Right atrium auricular region (tissue), 2 donors: Measurements from ENCODE around the gene HSPBP1. TPM values are rescaled to one million over a fixed set of nuclear protein-coding genes. Genes with fewer than 3 reads are reported as not detected.

Source experiments
- DNase-seq: peaks from one replicate; pipeline ENCODE4 v3.0.0-alpha.2; 2019; ENCODE audit warnings: low spot score
- H3K27ac ChIP-seq, 2 donors: fragments of 200-600 bp; sonication (generic); 1 replicate in 1 of 2; 2 replicates in 1 of 2; pipeline ENCODE4 v1.5.1; 2016 to 2019
- H3K27me3 ChIP-seq, 2 donors: fragments of 200-600 bp; sonication (generic); one replicate each; pipeline versions ENCODE4 v1.5.1 to v1.6.0; 2017 to 2019
- H3K36me3 ChIP-seq: fragments of 200-600 bp; sonication (generic); one replicate; pipeline ENCODE4 v1.5.1; 2016
- H3K4me1 ChIP-seq, 2 donors: fragments of 200-600 bp; sonication (generic); one replicate each; pipeline versions ENCODE4 v1.5.1 to v1.6.0; 2017 to 2019
- H3K4me3 ChIP-seq, 2 donors: fragments of 200-600 bp; sonication (generic); 1 replicate in 1 of 2; 2 replicates in 1 of 2; pipeline ENCODE4 v1.5.1; 2017 to 2019; ENCODE audit warnings: mild to moderate bottlenecking in 1 of 2, moderate library complexity in 1 of 2
- H3K9me3 ChIP-seq, 2 donors: fragments of 200-600 bp; sonication (generic); one replicate each; pipeline ENCODE4 v1.5.1; 2019
- total RNA-seq, 2 donors: library from RNA; depleted of rRNA; stranded (reverse); fragments of >200 nt; gene quantifications; one replicate each; pipeline ENCODE4 v1.1.0, GENCODE V29; 2016
- TF ChIP-seq, protein P1 (sequence below), 2 donors: fragments of 200-600 bp; sonication (generic); IDR thresholded peaks; one replicate each; pipeline ENCODE4 v1.5.1; 2019; ENCODE audit warnings: antibody characterized with exemption in 2 of 2

Gene HSPBP1
- total RNA-seq, 2 donors from 2014 or later = 29.6 to 35.8 TPM

DNA sequence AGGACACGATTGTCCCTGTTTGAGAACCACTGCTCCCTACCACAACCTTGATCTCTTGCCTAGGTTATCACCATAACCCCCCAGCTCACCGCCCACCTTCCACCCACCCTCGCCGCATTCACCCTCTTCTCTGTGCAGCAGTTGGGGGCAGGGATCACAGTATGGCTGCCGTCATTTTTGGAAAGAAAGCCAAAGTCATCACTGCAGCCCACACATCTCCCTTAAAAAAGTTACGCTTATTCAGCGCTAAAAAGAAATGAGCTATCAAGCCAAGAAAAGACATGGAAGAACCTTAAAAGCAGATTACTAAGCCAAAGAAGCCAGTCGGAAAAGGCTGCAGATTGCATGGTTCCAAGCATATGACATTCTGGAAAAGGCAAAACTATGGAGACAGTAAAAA lies 10.6 kb downstream of the HSPBP1 start:
- peaks cover 23% of the 10 kb centered on the region for H3K36me3 ChIP-seq

DNA sequence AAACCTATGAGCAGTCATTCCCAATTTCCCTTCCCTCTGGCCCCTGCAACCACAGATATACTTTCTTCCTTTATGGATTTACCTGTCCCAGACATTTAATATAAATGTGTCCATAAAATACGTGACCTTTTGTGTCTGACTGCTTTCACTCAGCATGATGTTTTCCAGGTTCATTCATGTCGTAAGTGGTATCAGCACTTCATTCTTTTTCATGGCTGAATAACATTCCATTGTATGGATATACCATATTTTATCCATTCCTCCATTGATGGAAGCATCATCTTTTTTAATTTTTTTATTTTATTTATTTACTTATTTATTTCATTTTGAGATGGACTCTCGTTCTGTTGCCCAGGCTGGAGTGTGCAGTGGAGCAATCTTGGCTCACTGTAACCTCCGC lies 13.1 kb downstream of the HSPBP1 start:
- Histone ChIP-seq H3K27ac (no peak overlapping the region), H3K27me3 (no peaks in the 10 kb centered on the region), H3K36me3 (no peaks in the 10 kb centered on the region), H3K4me1 (no peaks in the 10 kb centered on the region), H3K9me3 (no peaks in the 10 kb centered on the region), H3K4me3 (no peak overlapping the region)
- no peak for DNase-seq
- TF ChIP-seq, protein P1, sequence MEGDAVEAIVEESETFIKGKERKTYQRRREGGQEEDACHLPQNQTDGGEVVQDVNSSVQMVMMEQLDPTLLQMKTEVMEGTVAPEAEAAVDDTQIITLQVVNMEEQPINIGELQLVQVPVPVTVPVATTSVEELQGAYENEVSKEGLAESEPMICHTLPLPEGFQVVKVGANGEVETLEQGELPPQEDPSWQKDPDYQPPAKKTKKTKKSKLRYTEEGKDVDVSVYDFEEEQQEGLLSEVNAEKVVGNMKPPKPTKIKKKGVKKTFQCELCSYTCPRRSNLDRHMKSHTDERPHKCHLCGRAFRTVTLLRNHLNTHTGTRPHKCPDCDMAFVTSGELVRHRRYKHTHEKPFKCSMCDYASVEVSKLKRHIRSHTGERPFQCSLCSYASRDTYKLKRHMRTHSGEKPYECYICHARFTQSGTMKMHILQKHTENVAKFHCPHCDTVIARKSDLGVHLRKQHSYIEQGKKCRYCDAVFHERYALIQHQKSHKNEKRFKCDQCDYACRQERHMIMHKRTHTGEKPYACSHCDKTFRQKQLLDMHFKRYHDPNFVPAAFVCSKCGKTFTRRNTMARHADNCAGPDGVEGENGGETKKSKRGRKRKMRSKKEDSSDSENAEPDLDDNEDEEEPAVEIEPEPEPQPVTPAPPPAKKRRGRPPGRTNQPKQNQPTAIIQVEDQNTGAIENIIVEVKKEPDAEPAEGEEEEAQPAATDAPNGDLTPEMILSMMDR (IDR thresholded peaks at IDR 0.05) = no peak

More for the DNA sequence above, 10.6 kb downstream of the HSPBP1 start:
- Histone ChIP-seq H3K4me1 (no peaks in the 10 kb centered on the region), H3K27me3 (no peaks in the 10 kb centered on the region), H3K4me3 (no peak overlapping the region), H3K9me3 (no peaks in the 10 kb centered on the region), H3K27ac (no peak overlapping the region)
- TF ChIP-seq, protein P1 (IDR thresholded peaks at IDR 0.05) = no peak
- no peak for DNase-seq

DNA sequence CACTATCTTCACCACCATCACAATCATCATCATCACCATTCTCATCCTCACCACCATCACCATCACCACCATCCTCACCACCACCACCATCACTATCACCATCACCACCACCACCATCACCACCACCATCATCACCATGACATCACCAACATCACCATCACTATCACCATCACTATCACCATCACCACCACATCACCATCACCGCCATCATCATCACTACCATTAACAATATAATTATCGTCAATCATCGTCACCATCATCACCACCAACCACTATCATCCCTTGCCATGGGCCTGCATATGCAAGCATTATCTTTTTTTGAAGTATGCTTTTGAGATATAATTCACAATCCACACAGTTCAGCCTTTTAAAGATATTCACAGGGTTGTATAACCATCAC lies 13.5 kb downstream of the HSPBP1 start:
- no peak for DNase-seq
- no peak overlapping the region for H3K4me3 ChIP-seq
- TF ChIP-seq, protein P1 (IDR thresholded peaks at IDR 0.05) = no peak
- H3K27me3 ChIP-seq = no peaks in the 10 kb centered on the region
- no peaks in the 10 kb centered on the region for H3K36me3 ChIP-seq
- H3K27ac ChIP-seq = no peak overlapping the region
- no peaks in the 10 kb centered on the region for H3K4me1 ChIP-seq
- H3K9me3 ChIP-seq = no peaks in the 10 kb centered on the region

DNA sequence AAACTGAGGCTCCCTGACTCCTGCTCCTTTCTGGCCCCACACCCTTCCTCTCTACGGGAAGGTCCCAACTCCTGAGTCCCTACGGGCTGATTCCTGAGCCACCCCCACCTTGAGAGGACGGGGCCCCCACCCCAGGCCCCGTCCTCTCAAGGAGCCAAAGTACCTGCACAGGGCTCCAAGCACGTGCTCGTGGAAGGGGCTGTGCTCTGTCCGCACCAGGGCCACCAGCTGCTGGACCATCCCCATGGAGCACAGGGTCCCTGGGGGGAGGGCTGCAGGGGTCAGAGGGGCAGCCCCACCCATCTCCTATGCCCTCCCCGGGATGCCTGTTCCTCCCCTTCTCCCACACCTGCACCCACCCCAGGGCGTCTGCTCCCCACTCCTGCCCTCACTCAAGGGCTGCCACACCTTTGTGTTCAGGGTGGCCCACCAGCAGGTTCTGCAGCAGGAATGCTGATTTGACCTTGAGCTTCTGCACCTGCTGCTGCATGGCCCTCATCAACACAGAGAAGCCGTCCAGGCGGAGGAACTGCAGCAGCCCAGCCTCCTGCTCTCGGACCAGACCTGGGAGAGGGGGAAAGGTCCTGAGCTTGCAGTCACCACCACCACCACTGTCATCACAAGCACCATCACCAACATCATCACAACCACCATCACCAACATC lies 14.1 kb downstream of the HSPBP1 start:
- H3K36me3 ChIP-seq = no peaks in the 10 kb centered on the region
- no peak overlapping the region for H3K4me3 ChIP-seq
- no peak for DNase-seq
- no peaks in the 10 kb centered on the region for H3K4me1 ChIP-seq
- H3K27ac ChIP-seq = no peak overlapping the region
- TF ChIP-seq, protein P1 (IDR thresholded peaks at IDR 0.05) = no peak
- H3K9me3 ChIP-seq = no peaks in the 10 kb centered on the region
- no peaks in the 10 kb centered on the region for H3K27me3 ChIP-seq

DNA sequence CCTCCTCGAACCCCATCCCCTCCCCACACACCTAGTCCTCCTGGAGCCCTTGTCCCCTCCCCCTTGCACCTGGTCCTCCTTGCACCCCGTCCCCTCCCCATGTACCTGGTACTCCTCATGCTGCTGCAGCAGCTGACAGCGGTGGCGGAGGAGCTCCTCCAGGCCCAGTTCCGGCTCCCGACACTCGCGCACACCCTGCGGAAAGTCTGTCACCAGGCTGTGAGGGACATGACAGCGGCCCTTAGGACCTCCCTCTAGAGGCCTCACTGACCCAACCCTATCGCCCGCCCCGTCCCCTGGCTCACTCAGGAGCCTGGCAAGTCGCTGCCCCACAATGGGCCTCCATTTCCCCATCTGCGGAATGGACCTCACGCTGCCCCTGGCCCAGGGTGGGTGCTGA lies 14.7 kb downstream of the HSPBP1 start:
- TF ChIP-seq, protein P1 (IDR thresholded peaks at IDR 0.05) = no peak
- DNase-seq = no peak
- Histone ChIP-seq H3K9me3 (no peaks in the 10 kb centered on the region), H3K36me3 (no peaks in the 10 kb centered on the region), H3K27ac (no peak overlapping the region), H3K4me1 (no peaks in the 10 kb centered on the region), H3K4me3 (no peak overlapping the region), H3K27me3 (no peaks in the 10 kb centered on the region)

DNA sequence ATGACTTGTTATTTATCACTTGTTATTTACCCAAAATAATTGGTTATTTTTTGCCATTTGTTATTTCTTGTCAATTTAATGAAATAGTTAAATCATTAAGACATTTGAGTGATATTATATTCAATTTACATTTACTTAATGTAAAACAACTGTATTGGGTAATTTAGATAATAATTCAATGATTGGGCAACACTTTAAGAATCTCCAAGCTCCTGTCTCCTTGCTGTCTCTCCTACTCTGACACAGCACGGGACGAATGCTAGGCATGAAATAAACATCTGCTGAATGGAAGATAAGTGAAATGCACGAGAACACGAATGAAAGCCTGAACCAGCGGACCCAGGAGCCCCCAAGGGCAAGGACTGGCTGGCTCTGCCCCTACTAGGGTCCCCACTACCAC lies 15.4 kb downstream of the HSPBP1 start:
- Histone ChIP-seq H3K4me1 (peaks cover 0 to 5% of the 10 kb centered on the region in 2 donors), H3K4me3 (no peak overlapping the region), H3K27me3 (no peaks in the 10 kb centered on the region), H3K27ac (no peak overlapping the region), H3K36me3 (no peaks in the 10 kb centered on the region), H3K9me3 (no peaks in the 10 kb centered on the region)
- DNase-seq = no peak
- TF ChIP-seq, protein P1 (IDR thresholded peaks at IDR 0.05) = no peak
